Germinal center (tissue), 1 donor: Measurements from ENCODE around the gene EHBP1L1.

Source experiments
- DNase-seq: peaks from one replicate; pipeline ENCODE4 v3.0.0; 2012; ENCODE audit warnings: mixed read lengths, low spot score

EHBP1L1 gene

GRCh38 chr11:65595131-65595530 lies 19.3 kb downstream of the EHBP1L1 start:
- no peak for DNase-seq

GRCh38 chr11:65595543-65596281 lies 19.9 kb downstream of the EHBP1L1 start, which contains the start of gene KCNK7:
Gene KCNK7 (minus strand): TSS chr11:65595800. CDS start chr11:65595772, 28 bp downstream.
- DNase-seq, result no peak

DNA sequence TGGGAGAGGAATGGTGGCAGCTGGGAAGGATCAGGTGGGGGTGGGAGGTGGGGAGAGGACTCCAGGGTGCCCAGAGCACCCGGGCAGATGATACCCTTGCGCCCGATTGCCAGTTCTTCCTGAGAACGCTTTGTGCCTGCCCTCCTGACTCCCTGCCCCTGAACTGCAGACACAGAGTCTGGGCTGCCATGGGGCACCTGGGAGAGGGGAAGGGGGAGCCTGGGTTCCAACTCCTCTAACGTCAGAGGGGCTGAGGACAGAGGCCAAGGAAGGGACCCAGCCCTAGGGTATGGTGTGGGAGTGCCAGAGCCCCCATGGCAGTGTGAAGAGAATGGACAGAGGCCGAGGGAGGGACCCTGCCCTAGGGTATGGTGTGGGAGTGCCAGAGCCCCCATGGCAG lies 20.7 kb downstream of the EHBP1L1 start:
- no peak for DNase-seq

DNA sequence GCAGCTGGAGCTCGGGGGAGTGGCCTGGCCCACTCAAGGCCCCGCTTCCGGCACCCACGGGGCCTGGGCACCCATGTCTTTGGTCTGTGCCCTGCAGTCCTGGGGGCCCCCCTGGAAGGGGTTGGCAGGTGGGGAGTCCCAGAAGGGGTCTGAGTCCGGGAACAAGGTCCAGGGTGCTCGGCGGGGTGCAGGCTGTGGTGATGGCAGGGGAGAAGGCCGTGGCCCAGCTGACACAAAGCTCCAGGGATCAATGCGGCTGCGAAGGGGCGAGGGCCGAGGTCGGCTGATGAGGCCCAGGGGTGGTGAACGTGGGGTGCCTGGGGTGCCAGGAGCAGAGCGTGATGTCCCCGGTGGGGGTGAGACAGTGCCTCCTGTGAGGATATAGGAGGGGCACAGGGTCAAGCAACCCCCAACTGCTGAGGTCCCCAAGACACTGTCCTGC lies 22.4 kb downstream of the EHBP1L1 start:
- no peak for DNase-seq

DNA sequence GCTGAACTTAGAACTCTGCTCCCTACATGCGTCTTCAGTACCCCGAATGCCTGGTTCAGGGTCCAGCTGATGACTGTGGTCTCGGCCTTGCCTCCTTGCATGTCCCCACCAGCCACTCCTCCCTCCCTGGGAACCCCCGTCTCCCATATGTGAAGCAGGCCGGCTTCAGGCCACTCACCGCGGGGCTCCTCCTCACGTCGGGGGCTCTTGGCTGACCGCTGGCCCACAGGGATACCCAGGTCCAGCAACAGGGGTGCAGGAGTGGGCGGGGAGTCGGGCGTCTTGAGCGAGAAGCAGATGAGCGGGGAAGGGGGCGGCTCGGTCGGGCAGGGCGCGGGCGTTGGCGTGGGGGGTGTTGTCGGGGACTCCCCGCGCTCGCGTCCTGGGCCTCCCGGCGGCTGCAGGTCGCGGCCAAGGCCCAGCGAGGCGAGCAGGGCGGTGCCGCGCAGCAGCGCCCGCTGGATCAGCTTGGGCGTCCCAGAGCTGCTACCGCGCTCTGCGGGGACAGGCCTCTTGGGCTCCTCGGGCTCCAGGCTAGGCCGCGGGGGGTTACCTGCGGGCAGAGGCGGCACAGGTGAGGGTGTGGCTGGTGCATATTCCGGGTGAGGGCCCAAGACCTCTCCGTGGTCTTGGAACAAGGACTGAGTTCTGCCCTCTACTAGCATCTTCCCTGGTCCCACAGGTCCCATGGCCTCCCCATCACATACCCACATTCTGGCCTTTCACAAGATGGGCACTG lies 23.5 kb downstream of the EHBP1L1 start:
- no peak for DNase-seq

GRCh38 chr11:65599955-65600246 lies 24.0 kb downstream of the EHBP1L1 start:
- DNase-seq, result no peak

DNA sequence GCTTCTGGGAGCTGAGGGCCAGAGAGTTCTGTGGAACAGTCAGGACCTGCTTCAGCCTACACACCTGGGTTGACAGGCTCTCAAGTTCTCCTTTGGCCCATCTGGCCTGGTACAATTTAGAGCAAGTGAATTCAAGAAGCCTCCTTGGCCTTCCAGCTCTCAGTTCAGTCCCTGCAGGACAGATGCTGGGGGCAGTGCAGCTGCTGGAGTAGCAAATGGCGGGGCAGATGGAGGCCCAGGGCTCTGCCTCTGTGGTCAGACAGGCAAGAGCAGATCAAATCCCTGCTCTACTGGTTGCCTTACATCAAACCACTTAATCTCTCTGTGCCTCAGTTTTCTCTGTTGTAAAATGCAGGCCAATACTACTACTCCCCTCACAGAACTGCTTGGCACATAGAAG lies 28.4 kb downstream of the EHBP1L1 start:
- DNase-seq, result no peak

DNA sequence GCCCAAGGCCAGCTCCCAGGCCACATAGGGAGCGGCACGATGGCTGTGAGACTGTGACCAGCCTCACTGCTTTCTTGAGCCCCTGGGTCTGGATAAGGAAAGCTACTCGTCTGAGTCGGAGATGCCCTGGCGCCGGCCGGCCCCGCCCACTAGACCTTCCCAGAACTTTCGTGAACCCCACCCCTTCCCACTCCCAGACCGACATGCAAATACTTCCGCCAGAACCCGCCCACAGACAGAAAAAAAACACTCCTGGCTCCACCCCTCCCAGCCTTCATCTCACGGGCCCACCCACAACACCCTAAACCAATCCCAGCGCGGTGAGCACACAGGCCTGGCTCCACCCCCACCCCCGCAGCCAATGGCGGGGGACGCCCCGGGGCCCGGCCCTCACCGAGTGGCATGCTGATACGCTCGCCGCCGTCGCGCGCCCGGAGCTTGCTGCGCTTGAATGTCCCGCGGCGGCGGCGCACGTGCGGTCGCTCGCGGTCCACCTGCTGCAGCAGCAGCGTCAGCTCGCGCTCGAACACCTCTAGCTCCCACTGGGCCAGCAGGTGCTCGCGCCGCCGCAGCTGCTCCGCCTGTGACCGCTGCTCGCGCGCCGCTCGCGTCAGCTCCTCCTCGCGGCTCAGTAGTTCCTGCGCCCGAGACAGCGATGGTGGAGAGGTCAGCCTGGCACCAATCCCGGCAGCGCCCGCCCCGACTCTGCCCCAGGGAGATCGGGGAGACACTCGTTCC lies 31.2 kb downstream of the EHBP1L1 start:
- no peak for DNase-seq

DNA sequence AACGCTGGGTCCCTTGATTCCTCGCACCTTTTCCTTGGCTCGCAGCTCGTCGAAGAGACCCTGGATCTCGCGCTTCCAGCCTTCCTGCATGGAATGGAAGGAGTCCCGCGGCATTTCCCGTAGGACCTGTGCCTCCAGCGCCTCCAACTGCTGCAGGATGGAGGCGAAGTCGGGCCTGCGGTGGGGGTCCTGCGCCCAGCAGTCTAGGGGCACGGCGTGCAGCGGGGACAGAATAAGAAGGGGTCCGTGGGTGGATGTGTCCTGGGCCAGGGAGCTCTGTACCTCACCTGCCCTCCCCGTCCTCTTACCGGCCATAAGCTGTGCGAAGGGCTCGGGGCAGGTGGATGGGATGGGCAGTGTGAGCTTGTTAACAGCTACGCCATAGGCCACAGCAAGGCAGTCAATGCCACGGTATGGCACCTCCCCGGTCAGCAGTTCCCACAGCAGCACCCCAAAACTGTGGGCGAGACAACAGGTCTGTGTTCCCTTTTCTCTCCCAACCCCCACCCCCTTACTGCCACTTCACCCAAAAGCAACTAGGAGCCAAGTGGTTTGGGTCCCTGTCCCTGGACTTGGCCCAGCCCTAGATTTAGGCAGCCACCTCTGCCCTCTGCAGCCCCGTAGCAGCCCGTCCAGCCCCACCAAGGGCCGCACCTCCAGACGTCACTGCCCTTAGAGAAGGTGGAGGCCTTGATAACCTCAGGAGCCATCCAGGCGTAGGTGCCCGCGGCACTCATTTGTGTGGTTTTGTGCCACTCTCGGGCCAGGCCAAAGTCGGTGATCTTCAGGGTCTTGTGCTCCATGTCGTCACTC lies 32.0 kb downstream of the EHBP1L1 start:
- no peak for DNase-seq

GRCh38 chr11:65609229-65609628 lies 33.4 kb downstream of the EHBP1L1 start:
- DNase-seq, result no peak

DNA sequence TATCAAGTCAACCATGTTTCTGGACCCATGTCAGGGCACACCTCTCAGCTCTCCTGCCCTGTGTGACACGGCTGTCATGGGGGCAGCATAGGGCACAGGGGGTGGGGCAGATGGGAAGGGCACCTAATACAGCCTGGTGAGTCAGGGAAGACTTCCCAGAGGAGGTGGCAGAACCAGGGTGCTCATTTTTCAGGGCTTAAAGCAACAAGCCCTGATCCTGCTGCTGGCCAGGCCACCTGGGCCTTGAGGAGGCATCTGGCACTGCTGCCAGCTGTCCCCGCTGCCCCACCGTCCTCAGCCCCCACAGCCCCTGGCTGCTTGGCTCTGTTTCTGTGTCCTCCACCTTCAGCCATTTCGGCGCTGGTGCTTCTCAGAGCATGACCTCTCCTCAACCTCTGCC lies 33.8 kb downstream of the EHBP1L1 start:
- DNase-seq, result no peak

DNA sequence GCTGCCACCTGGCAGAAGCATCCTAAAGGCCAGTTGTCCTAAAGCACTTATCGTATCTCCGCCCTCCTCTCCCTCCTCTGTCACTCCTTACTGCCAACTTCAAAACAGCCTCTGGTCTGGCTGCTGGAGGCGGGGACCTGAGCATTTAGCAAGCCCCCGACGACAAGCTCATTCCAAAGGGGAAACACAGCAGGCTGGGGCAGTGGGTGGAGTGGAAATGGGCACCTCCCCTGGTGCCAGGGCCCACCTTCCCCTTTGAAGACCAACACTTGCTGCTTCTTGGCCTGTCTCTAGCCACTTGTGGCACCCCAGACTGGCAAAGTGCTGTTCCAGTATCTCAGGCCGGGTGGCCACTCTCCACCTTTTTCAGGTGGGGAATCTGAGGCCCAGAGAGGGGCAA lies 34.6 kb downstream of the EHBP1L1 start:
- DNase-seq, result no peak

DNA sequence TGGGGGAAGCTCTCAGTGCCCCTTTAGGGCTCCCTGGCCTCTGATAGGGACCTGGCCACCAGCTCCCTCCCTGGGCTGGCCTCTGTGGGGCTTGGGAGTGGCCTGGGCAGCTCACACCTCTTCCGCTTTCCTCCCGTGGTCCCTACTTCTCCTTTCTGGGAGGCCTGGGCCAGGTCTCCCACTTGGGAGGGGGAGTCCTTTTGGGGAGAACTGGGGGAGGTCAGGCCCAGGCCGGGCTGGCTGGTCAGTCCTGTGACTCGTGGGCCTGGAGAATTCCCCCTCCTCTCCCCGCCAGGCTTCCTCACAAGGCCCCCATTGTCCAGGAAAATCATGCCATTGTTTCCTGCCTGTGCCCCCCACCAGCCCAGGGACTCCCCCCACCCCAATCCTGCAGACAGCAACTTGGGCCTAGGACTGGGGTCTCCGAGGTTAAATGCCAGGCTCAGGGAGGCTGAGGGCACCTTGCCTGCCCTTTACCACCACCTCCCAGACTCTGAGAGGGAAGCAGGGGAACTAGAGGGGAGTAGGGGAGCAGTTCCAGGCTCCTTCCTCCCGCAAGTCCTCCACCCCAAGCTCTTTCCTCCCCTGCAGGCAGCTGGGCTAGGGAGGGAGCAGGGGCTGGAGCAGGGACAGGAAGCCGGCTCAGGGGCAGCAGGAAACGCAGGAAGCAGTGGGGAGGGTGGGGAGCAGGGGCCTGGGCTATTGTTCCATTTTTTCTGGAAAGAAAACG lies 35.3 kb downstream of the EHBP1L1 start:
- no peak for DNase-seq

DNA sequence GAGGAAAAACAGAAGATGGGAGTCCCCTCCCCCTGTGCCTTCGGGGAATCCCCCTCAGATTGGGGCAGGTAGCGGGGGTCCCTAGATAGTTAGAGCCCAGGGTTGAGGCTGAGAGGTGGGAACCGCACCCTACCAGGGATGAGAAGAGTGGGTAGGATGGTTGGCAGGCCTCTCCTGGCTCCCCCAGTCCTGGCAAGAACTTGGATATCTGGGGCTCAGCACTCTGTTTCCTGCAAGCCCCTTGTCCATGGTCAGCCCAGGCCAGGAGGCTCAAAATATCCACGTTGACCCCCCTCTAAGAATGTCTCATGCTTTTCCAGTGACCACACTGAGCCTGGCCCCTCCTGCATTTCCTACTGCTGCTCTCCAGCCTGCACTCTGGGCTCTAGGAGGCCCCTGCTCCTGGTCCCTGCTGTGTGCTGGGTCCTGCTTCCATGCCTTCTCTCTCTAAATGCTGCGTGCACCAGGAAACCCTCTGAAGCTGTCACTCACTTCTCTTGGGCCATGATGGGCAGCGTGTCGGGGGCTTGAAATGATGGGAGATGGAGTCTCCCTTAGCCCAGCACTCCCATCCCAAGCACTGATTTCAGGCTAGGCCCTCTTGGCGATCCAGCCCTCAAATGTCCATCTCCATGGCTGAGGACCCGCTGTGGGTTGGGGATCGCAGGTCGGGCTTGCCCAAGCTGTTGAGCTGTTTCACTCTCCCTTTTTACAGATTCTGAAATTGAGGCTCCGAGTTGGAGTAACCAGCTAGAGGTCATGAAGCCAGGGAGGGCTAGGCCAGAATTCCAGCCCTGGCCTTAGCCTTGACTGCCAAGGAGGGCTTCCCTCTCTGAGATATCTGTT lies 36.1 kb downstream of the EHBP1L1 start:
- no peak for DNase-seq

GRCh38 chr11:65612691-65613090 lies 36.8 kb downstream of the EHBP1L1 start:
- DNase-seq, result no peak

DNA sequence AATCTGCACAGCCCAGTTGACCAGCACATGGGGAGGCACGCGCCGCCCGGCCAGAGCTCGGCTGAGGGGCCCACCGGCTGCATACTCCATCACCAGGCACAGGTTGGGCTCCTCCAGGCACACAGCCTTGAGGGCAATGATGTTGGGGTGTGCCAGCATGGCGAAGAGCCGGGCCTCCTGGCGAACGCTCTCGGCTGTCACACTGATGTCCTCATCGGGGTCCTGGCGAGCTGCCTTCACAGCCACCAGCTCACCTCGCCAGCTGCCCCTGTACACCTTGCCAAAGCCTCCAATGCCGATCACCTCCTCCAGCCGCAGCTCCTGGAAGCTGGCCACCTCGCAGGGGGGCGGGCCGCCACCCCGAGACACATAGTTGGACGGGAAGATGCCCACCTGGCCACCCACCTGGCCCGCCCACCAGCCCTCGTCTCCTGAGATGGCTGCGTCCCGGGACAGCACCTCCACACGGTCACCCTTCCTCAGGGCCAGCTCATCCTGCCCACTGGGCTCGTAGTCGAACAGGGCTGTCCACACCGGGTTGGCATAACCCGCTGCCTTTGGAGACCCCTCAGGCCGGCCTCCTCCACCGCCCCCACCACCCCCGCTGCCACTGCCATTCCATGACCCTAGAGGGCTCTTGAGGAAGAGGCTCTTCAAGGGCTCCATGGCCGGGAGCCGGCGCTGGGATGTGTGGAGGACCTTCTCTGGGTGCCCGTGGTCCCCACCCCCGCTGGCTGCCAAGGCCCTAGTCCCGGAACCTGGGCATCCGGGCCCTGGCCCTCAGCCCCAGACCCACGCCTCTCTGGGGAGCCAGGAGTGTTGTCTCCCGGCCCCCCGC lies 37.5 kb downstream of the EHBP1L1 start:
- DNase-seq, result peak; percentile 38

DNA sequence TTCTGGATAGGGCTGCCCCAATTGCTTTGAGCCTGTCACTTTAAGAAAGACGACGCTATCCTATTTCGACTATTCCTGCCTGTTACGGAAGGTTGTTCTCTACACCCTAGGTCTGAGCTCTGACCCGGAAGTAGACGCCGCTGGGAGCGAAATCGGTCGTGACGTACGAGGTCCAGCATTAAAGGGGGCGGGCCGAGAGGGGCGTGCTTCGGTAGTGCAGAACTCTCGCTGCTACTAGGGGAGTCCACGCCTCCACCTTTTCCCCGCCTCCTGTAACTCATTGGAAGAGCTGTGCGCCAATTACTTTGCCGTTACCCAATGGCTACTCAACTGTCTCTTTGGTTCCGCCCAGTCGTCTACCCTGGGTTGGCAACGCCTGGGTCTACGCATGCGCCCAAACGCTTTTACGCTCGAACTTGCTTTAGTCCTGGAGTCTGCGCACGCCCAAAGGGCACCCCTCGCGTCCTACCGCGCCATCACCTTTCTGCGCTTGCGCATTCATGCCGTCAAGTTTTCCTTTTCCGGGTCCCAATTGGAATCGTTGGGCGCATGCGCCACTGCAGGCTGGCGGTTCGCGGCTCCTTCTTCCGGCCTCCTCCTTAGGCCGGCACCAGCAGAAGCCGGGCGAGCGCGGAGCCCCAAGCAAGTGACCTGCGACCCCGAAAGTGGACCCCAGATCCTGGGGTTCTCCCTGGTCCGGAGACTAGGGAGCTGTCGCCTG lies 39.5 kb downstream of the EHBP1L1 start, which contains the start of gene PCNX3:
Gene PCNX3 (plus strand): TSS at position 548 of the 721 bp plus-strand sequence. CDS start 536 bp downstream, outside the sequence.
- peak; percentile 100 for DNase-seq

- DNase-seq, result peak; percentile 61
Measured at GRCh38 chr11:65615950-65616574, 40.2 kb downstream of the EHBP1L1 start.
